Raji (cell line): ENCODE data around the gene SSTR3.
A peak's percentile ranks its signal among the peaks of the same experiment; 100 is the strongest.

Source experiments
- POLR2A ChIP-seq: IDR thresholded peaks from 2 replicates; pipeline ENCODE4 v1.6.1; 2011; ENCODE audit warnings: low read depth, low read length, control low read depth; ENCODE audit not compliant: insufficient read depth

Gene SSTR3

GRCh38 chr22:37224757-37225420 lies 12.6 kb upstream of the SSTR3 start:
- TF ChIP-seq POLR2A = no peak

- no peak for TF ChIP-seq POLR2A
Measured at GRCh38 chr22:37223965-37224551, 11.8 kb upstream of the SSTR3 start.

GRCh38 chr22:37222440-37222971 lies 10.2 kb upstream of the SSTR3 start:
- no peak for TF ChIP-seq POLR2A

GRCh38 chr22:37221424-37222333 lies 9.4 kb upstream of the SSTR3 start:
- no peak for TF ChIP-seq POLR2A

- 0 out of 2 replicates have a peak, but pooled peaks have one; percentile 21 for TF ChIP-seq POLR2A
Measured at GRCh38 chr22:37220543-37220981, 8.3 kb upstream of the SSTR3 start.

- no peak for TF ChIP-seq POLR2A
Measured at GRCh38 chr22:37219533-37219932, 7.3 kb upstream of the SSTR3 start.

- TF ChIP-seq POLR2A = peak; percentile 61
Measured at GRCh38 chr22:37218771-37219411, 6.6 kb upstream of the SSTR3 start.

- TF ChIP-seq POLR2A = no peak
Measured at GRCh38 chr22:37218399-37218770, 6.1 kb upstream of the SSTR3 start.

GRCh38 chr22:37215890-37216289 lies 3.6 kb upstream of the SSTR3 start:
- no peak for TF ChIP-seq POLR2A

GRCh38 chr22:37214731-37215030 lies 2.4 kb upstream of the SSTR3 start:
- TF ChIP-seq POLR2A = no peak

- TF ChIP-seq POLR2A = no peak
Measured at GRCh38 chr22:37213941-37214730, 1.9 kb upstream of the SSTR3 start.

GRCh38 chr22:37213218-37213855 lies 1.1 kb upstream of the SSTR3 start:
- TF ChIP-seq POLR2A = no peak

- TF ChIP-seq POLR2A = no peak
Measured at GRCh38 chr22:37211866-37212173, 457 bp downstream of the SSTR3 start.
